ENCODE data around the gene NR1H3.
"Not testable (repeated sequence)": the region's sequence is repeated elsewhere in the genome, so short reads cannot be mapped to it uniquely, and the experiment has no call there.

Gene NR1H3

GRCh38 chr11:47308050-47308823, 50.4 kb downstream of the NR1H3 start:
- H3K27ac ChIP-seq = no peak overlapping the region
- TF ChIP-seq CTCF (conservative IDR thresholded peaks at IDR 0.05) (no peak), ZFX (IDR thresholded peaks at IDR 0.05) (no peak)

- TF ChIP-seq CTCF (conservative IDR thresholded peaks at IDR 0.05) (no peak), ZFX (IDR thresholded peaks at IDR 0.05) (no peak)
- H3K27ac ChIP-seq = no peak overlapping the region
Measured at GRCh38 chr11:47314992-47315391, 57.2 kb downstream of the NR1H3 start.

DNA sequence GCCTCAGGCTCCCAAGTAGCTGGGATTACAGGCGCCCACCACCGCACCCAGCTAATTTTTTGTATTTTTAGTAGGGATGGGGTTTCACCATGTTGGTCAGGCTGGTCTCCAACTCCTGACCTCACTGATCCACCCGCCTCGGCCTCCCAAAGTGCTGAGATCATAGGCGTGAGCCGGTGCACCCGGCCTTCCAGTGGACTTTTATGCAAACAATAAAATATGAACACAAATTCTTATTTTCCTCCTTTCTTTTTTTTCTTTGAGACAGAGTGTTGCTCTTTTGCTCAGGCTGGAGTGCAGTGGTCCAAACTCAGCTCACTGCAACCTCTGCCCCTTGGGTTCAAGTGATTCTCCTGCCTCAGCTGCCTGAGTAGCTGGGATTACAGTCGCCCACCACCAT, 58.7 kb downstream of the NR1H3 start:
- H3K27ac ChIP-seq = not testable (repeated sequence)

- no peak overlapping the region for H3K27ac ChIP-seq
- TF ChIP-seq CTCF (conservative IDR thresholded peaks at IDR 0.05) (no peak), ZFX (IDR thresholded peaks at IDR 0.05) (no peak)
Measured at GRCh38 chr11:47317064-47317828, 59.5 kb downstream of the NR1H3 start.

DNA sequence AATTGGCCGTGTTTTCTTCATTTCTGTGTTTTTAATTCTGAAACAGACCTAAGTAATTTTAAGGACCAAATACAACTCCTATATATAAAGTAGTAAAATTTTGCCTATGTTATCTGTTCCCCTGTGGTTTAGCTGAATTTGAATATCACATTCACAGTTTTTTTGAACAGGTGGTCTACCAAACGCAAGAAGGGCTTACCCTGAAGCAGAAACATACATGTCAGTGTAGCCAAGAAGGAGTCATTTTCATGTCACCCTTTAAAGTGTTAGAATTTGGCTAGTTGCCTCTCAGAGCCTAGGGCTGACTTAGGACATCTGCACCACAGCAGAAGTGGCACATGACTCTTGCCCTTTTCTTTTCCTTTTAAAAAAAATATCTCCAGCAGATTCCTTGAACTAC, 60.4 kb downstream of the NR1H3 start:
- H3K27ac ChIP-seq = no peak overlapping the region
- no peak for TF ChIP-seq CTCF (conservative IDR thresholded peaks at IDR 0.05)
- no peak for TF ChIP-seq ZFX (IDR thresholded peaks at IDR 0.05)

Measured in C4-2B (cell line).